ENCODE data around the gene PTRHD1. TPM values are rescaled to one million over a fixed set of nuclear protein-coding genes. Genes with fewer than 3 reads are reported as not detected.
"Not testable (repeated sequence)": the region's sequence is repeated elsewhere in the genome, so short reads cannot be mapped to it uniquely, and the experiment has no call there.

PTRHD1 gene, protein sequence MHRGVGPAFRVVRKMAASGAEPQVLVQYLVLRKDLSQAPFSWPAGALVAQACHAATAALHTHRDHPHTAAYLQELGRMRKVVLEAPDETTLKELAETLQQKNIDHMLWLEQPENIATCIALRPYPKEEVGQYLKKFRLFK
- total RNA-seq, result 10 to 100 TPM; 17.6 to 21.6 (median 18.6) TPM

DNA sequence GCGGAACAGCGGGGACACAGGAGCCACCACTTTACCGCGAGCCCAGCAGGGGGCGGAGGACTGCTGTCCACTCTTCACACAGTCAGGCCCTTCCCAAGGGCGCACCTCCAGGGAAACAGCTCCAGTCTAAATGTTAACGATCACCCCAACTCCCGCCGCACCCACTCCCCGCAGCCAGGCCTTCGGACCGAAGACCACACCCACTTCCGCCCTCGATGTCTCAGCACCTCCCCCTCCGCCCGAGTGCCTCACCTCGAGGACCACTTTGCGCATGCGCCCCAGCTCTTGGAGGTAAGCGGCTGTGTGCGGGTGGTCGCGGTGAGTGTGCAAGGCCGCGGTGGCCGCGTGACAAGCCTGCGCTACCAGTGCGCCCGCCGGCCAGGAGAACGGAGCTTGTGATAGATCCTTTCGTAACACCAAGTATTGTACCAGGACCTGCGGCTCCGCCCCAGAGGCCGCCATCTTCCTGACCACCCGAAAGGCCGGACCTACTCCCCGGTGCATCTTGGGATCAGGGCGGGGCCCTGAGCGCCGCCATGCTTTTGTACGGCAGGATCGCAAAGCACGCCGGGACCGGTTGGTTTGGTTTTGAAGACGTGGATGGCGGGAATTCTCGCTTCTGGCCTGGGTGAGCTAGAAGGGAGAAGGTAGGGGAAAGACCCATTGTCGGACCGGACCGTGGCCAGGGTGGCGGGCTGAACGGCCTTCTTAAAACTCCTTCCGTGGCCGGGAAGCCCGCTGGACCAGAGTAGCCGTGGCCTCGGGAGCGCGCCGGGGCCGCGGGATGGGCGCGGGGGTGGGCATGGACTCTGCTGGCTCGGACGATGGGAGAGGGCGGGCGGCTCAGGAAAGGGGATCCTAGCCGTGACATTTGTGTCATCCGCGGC lies at the start of gene PTRHD1, which contains the start of gene CENPO:
TSS of gene PTRHD1 (minus strand) at position 518 of the 887 bp plus-strand sequence. CDS start at position 504, 14 bp downstream.
TSS of gene CENPO (plus strand) at position 552 of the 887 bp plus-strand sequence. CDS start 495 bp downstream, outside the sequence.
- Mint-ChIP-seq H3K9me3 (no peaks in the 10 kb centered on the region), H3K36me3 (ENCODE audit: insufficient read depth) (peaks cover 19% of the 10 kb centered on the region), H3K27me3 (ENCODE audit: low read depth) (no peaks in the 10 kb centered on the region), H3K4me1 (ENCODE audit: low read depth) (peaks cover 26% of the 10 kb centered on the region), H3K4me3 (peak within 1 kb of the TSS; percentile 96)
- peak; percentile 98 to 99 for ATAC-seq
- DNase-seq, result peak; percentile 91

- no peak overlapping the region for H3K4me3 Mint-ChIP-seq
Observed at GRCh38 chr2:24842081-24843050, 49.2 kb upstream of the PTRHD1 start.

DNA sequence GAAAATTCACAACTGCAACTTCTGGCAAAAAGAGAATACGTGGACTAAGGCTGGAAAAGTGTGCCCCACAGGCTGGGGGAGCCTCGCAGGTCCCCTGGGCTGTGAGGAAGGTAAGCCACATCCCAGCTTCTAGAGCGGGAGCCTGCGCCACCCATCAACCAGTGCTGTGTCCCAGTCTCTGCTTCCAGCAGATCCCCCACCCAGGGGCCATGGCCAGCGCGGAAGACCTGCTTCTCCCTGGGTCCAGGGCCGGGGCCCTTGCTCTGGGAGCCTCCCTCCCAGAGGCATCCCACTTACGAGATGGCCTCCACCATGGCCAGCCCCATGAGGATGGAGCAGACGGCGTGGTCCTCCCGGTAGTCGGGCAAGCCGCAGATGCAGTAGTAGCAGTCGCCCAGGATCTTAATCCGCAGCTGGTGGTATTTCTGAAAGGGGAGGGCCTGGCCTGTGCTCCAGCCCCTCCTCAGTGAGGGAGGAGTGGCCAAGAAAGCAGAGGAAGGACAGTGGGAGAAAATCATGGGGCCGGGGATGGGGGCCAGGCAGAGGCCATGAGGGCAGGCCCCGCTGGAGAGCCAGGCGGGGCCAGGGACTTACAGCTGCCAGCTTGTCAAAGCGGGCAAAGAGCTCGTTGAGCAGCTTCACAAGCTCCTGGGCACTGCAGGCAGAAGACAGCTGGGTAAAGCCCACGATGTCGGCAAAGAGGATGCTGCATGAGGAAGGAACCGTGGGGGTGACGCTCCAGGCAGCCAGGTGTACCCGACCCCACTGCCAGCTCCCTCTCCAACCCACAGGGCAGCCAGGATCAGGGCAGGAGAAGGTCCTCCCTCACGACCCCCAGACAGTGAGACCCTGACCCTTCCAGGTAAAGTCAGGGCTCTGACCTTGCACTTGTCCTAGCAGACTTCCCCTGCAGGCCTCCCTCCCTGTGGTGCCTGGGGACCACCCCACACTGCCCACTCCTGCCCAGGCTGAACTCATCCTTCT lies 48.1 kb upstream of the PTRHD1 start:
- no peak overlapping the region for H3K4me3 Mint-ChIP-seq
- no peaks in the 10 kb centered on the region for H3K9me3 Mint-ChIP-seq
- ATAC-seq (no peak), DNase-seq (no peak)
- no peaks in the 10 kb centered on the region for H3K27me3 Mint-ChIP-seq (ENCODE audit: low read depth)
- no peaks in the 10 kb centered on the region for H3K4me1 Mint-ChIP-seq (ENCODE audit: low read depth)
- peaks cover 11% of the 10 kb centered on the region for H3K36me3 Mint-ChIP-seq (ENCODE audit: insufficient read depth)

More at GRCh38 chr2:24842081-24843050, 49.2 kb upstream of the PTRHD1 start:
- Mint-ChIP-seq H3K9me3 (no peaks in the 10 kb centered on the region), H3K36me3 (ENCODE audit: insufficient read depth) (peaks cover 2% of the 10 kb centered on the region), H3K4me1 (ENCODE audit: low read depth) (no peaks in the 10 kb centered on the region), H3K27me3 (ENCODE audit: low read depth) (no peaks in the 10 kb centered on the region)
- DNase-seq, result no peak
- ATAC-seq, result no peak

DNA sequence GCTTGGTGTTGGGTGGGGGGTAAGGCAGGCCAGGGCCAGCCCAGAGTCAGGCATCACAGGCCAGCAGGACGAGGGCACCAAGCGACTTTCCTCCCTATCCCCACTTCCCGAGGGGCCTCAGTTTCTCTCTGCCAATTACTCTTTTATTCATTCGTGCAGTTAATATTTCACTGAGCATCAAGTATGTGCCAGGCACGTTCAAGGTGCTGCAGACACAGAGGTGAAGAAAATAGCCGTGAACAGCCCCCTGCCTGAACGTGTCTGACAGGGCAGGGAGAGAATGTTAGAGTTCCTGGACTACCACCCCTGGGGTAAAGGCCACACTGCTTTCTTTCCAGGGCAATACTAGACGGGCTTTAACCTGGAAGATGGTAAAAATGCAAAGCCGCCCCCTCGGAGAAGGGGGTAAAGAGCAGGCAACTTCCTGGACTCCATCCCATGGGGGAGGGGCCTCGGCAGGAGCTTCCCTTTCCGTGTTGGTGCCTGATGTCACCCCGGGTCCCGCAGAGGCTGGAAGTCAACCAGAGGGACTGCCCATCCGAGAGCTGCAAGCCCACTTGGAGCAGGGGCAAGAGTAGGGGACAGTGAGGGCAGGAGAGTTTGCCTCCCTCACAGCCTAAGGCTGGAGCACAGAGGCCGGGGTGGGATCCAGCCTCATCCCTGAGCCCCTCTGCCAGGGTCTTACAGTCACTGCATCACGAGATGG lies 47.1 kb upstream of the PTRHD1 start:
- Mint-ChIP-seq H3K4me3 (no peak overlapping the region), H3K9me3 (no peaks in the 10 kb centered on the region), H3K36me3 (ENCODE audit: insufficient read depth) (peaks cover 16% of the 10 kb centered on the region), H3K27me3 (ENCODE audit: low read depth) (no peaks in the 10 kb centered on the region), H3K4me1 (ENCODE audit: low read depth) (no peaks in the 10 kb centered on the region)
- DNase-seq, result no peak
- no peak for ATAC-seq

DNA sequence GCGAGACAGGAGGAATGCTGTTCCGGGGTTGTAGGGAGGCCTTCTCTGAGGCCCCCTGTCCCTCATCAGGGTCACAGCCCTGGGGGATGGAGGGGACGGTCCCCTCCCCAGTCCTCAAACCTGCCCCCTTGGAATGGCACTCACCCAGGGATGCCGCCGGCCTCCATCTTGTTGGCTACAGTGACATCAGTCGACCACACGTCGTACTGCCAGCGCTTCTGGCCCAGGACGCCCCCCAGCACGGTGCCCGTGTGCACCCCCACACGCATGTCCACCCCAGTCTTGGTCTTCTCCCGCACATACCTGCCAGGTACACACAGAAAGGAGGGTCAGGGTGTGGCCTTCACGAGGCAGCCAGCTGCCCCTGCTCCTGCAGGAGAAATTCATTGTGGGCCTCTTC lies 46.5 kb upstream of the PTRHD1 start:
- Mint-ChIP-seq H3K9me3 (no peaks in the 10 kb centered on the region), H3K27me3 (ENCODE audit: low read depth) (no peaks in the 10 kb centered on the region), H3K4me1 (ENCODE audit: low read depth) (no peaks in the 10 kb centered on the region), H3K4me3 (no peak overlapping the region), H3K36me3 (ENCODE audit: insufficient read depth) (peaks cover 19% of the 10 kb centered on the region)
- no peak for DNase-seq
- ATAC-seq, result no peak

DNA sequence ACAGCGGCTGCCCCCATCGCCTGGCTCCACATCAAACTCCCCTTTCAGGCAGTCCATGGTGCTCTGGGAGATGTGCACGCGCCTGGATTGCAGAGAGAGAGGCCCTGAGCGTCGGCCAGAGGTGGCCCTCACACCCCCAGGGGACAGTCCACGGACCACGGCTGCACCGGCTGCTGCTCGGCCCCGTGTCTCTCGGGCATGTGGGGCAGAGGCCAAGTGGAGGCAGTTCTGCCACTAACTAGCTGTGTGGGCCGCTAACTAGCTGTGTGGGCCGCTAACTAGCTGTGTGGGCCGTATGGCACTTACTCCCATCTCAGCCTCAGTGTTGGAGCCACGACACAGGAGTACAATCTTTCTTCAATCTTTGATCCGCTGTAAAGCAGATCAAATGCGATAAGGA lies 45.4 kb upstream of the PTRHD1 start:
- no peak for ATAC-seq
- no peaks in the 10 kb centered on the region for H3K27me3 Mint-ChIP-seq (ENCODE audit: low read depth)
- peaks cover 19% of the 10 kb centered on the region for H3K36me3 Mint-ChIP-seq (ENCODE audit: insufficient read depth)
- no peak overlapping the region for H3K4me3 Mint-ChIP-seq
- no peaks in the 10 kb centered on the region for H3K9me3 Mint-ChIP-seq
- DNase-seq, result no peak
- no peaks in the 10 kb centered on the region for H3K4me1 Mint-ChIP-seq (ENCODE audit: low read depth)

GRCh38 chr2:24837996-24838513 lies 44.9 kb upstream of the PTRHD1 start:
- Mint-ChIP-seq H3K9me3 (no peaks in the 10 kb centered on the region), H3K36me3 (ENCODE audit: insufficient read depth) (peaks cover 19% of the 10 kb centered on the region), H3K4me1 (ENCODE audit: low read depth) (no peaks in the 10 kb centered on the region), H3K27me3 (ENCODE audit: low read depth) (no peaks in the 10 kb centered on the region), H3K4me3 (no peak overlapping the region)
- ATAC-seq (no peak), DNase-seq (no peak)

- ATAC-seq, result no peak
- no peak overlapping the region for H3K4me3 Mint-ChIP-seq
- H3K36me3 Mint-ChIP-seq (ENCODE audit: insufficient read depth), result peaks cover 19% of the 10 kb centered on the region
- no peaks in the 10 kb centered on the region for H3K27me3 Mint-ChIP-seq (ENCODE audit: low read depth)
- no peaks in the 10 kb centered on the region for H3K4me1 Mint-ChIP-seq (ENCODE audit: low read depth)
- DNase-seq, result no peak
- H3K9me3 Mint-ChIP-seq, result no peaks in the 10 kb centered on the region
Observed at GRCh38 chr2:24836706-24837105, 43.5 kb upstream of the PTRHD1 start.

DNA sequence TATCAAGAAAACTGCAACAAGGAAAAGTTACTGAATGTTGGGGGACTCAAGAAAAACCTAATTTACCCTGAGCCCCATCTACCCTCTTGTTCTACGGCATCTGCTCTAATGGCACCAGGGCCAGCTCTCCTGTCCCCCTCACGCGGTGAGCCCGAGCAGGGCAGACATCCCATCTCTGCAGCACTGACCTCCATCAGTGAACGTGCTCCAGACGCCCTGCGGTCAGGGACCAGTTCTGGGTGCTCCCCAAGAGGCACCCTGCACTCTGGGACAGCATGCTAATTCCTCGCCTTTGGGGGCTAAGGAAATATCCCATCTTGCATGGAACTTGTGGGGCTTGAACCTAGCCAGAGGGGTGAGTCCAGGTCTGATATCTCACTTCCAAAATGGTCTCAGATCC lies 43.0 kb upstream of the PTRHD1 start:
- Mint-ChIP-seq H3K4me3 (no peak overlapping the region), H3K36me3 (ENCODE audit: insufficient read depth) (peaks cover 19% of the 10 kb centered on the region), H3K9me3 (no peaks in the 10 kb centered on the region), H3K27me3 (ENCODE audit: low read depth) (no peaks in the 10 kb centered on the region), H3K4me1 (ENCODE audit: low read depth) (no peaks in the 10 kb centered on the region)
- DNase-seq (no peak), ATAC-seq (no peak)

DNA sequence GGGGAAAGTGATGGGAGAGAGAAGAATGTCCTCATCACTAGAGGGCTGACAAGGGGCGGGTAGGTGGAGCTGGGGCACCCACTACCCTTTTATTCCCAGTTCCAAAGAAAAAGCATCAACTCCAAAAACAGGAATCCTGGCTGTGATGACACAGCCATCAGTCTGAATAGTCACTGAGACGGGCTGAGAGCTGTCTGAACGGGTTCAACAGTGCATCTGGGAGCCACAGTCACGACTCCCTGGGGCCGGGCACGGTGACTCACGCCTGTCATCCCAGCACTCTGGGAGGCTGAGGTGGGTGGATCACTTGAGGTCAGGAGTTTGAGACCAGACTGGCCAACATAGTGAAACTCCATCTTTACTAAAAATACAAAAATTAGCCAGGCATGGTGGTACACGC lies 42.2 kb upstream of the PTRHD1 start:
- not testable (repeated sequence) for H3K27me3 Mint-ChIP-seq (ENCODE audit: low read depth); H3K4me1 Mint-ChIP-seq (ENCODE audit: low read depth); DNase-seq; H3K4me3 Mint-ChIP-seq; ATAC-seq; H3K9me3 Mint-ChIP-seq
- H3K36me3 Mint-ChIP-seq (ENCODE audit: insufficient read depth), result peaks cover 19% of the 10 kb centered on the region

- Mint-ChIP-seq H3K4me3 (no peak overlapping the region), H3K27me3 (ENCODE audit: low read depth) (no peaks in the 10 kb centered on the region), H3K36me3 (ENCODE audit: insufficient read depth) (peaks cover 19% of the 10 kb centered on the region), H3K4me1 (ENCODE audit: low read depth) (no peaks in the 10 kb centered on the region), H3K9me3 (no peaks in the 10 kb centered on the region)
- ATAC-seq, result no peak
- no peak for DNase-seq
Observed at GRCh38 chr2:24834733-24835395, 41.7 kb upstream of the PTRHD1 start.
